ENCODE results near the gene CEMIP. TPM values are rescaled to one million over a fixed set of nuclear protein-coding genes. Genes with fewer than 3 reads are reported as not detected.

Gene CEMIP
- total and polyA plus RNA-seq, 7 experiments from 2014 or later = 0.02 TPM; not detected in 6

Small RNA genes lying within 50 kb of the gene (microRNA-seq; reads per million reads assigned to microRNA genes)
- not detected for gene MIR4514 (ENCODE audit: borderline microRNAs expressed)
- not detected for gene MIR549A (ENCODE audit: borderline microRNAs expressed)

Other genes with a start within 250 kb of the CEMIP start
- gene ABHD17C, start 84.1 kb upstream of the CEMIP start, total RNA-seq = 1 to 10 TPM; 1.3 to 2.8 (median 1.9) TPM
- gene ABHD17C, start 84.1 kb upstream of the CEMIP start, polyA plus RNA-seq = under 1 TPM; 0.26 to 0.79 TPM
- gene MESD, start 210.4 kb downstream of the CEMIP start, total RNA-seq = 10 to 100 TPM; 17.1 to 42.5 (median 38.3) TPM
- gene MESD, start 210.4 kb downstream of the CEMIP start, polyA plus RNA-seq = 10 to 100 TPM; 20.7 to 29.3 TPM
- 10 to 100 TPM; 11.5 to 33.0 (median 22.5) TPM for gene TLNRD1, start 221.6 kb downstream of the CEMIP start, total RNA-seq
- gene TLNRD1, start 221.6 kb downstream of the CEMIP start, polyA plus RNA-seq = 1 to 10 TPM; 2.2 to 4.8 TPM

Data from naive thymus-derived CD4-positive, alpha-beta T cell (primary cell).